Natural killer cell (primary cell): ENCODE results near the gene ADCY5. TPM values are rescaled to one million over a fixed set of nuclear protein-coding genes. Genes with fewer than 3 reads are reported as not detected.

Source experiments
- ATAC-seq, 3 donors: fragments of 150-1000 bp in 2 of 3; fragments of 200-7000 bp in 1 of 3; cut with Tn5 transposase; 1 replicate in 1 of 3; 2 replicates in 2 of 3; pipeline ENCODE4 v1.10.0; 2021; ENCODE audit warnings: mild to moderate bottlenecking in 2 of 3, moderate library complexity in 2 of 3
- DNase-seq, 2 donors: peaks; one replicate each; pipeline versions ENCODE4 v3.0.0 to v3.0.0-alpha.2; 2013 to 2021; ENCODE audit warnings: mixed read lengths in 1 of 2
- H3K27ac ChIP-seq: one replicate; pipeline ENCODE4 v1.5.1; 2013; ENCODE audit warnings: mild to moderate bottlenecking, low read length
- H3K27me3 ChIP-seq: one replicate; pipeline ENCODE4 v1.6.1; 2013; ENCODE audit warnings: low read length; ENCODE audit not compliant: control insufficient read depth, insufficient read depth
- H3K36me3 ChIP-seq: one replicate; pipeline ENCODE4 v1.6.1; 2013; ENCODE audit warnings: low read length; ENCODE audit not compliant: control insufficient read depth, insufficient read depth
- H3K4me1 ChIP-seq: one replicate; pipeline ENCODE4 v1.6.1; 2013; ENCODE audit warnings: low read length; ENCODE audit not compliant: control insufficient read depth, insufficient read depth
- H3K4me3 ChIP-seq: one replicate; pipeline ENCODE4 v1.5.1; 2013; ENCODE audit warnings: low read length
- H3K9me3 ChIP-seq: one replicate; pipeline ENCODE4 v1.6.1; 2013; ENCODE audit warnings: low read length; ENCODE audit not compliant: control insufficient read depth, insufficient read depth
- H3K27ac Mint-ChIP-seq, 2 donors: one replicate each; pipeline ENCODE4 v1.8.0; 2022; ENCODE audit warnings: mild to moderate bottlenecking in 2 of 2, mixed read lengths in 2 of 2, moderate library complexity in 1 of 2
- H3K27me3 Mint-ChIP-seq, 2 donors: one replicate each; pipeline ENCODE4 v1.8.0; 2022; ENCODE audit warnings: low read depth in 2 of 2, mixed read lengths in 2 of 2
- H3K36me3 Mint-ChIP-seq: one replicate; pipeline ENCODE4 v1.8.0; 2022; ENCODE audit warnings: mixed read lengths
- H3K4me1 Mint-ChIP-seq, 2 donors: one replicate each; pipeline ENCODE4 v1.8.0; 2022; ENCODE audit warnings: mixed read lengths in 2 of 2
- H3K4me3 Mint-ChIP-seq: one replicate; pipeline ENCODE4 v1.8.0; 2022; ENCODE audit warnings: mild to moderate bottlenecking, moderate library complexity, mixed read lengths
- H3K9me3 Mint-ChIP-seq, 2 donors: one replicate each; pipeline ENCODE4 v1.8.0; 2022; ENCODE audit warnings: mixed read lengths in 2 of 2
- CTCF ChIP-seq: fragments of 200-600 bp; IDR thresholded peaks from one replicate; pipeline ENCODE4 v1.8.0; 2022; ENCODE audit warnings: antibody characterized with exemption
- WGBS: methylation state at CpG from one replicate; pipeline ENCODE4 v1.1.7; 2013; ENCODE audit warnings: missing lambda C conversion rate; ENCODE audit not compliant: insufficient coverage; 5-methylcytosine and 5-hydroxymethylcytosine counted together
- intact Hi-C: fragments of 100-400 bp; cut with micrococcal nuclease; formaldehyde crosslinking; loops from one replicate; pipeline ENCODE4 v1.14.2; 2022
- total RNA-seq, 4 donors: library from RNA; stranded (reverse); fragments of 120-200 nt in 1 of 4; gene quantifications; one replicate each; pipeline versions ENCODE4 v1.2.3 to v1.2.4, GENCODE V29; 2013 to 2022

Gene ADCY5
- total RNA-seq, 3 donors from 2014 or later (not counting 1 experiment from before 2014, with no cell fraction given): not detected

DNA sequence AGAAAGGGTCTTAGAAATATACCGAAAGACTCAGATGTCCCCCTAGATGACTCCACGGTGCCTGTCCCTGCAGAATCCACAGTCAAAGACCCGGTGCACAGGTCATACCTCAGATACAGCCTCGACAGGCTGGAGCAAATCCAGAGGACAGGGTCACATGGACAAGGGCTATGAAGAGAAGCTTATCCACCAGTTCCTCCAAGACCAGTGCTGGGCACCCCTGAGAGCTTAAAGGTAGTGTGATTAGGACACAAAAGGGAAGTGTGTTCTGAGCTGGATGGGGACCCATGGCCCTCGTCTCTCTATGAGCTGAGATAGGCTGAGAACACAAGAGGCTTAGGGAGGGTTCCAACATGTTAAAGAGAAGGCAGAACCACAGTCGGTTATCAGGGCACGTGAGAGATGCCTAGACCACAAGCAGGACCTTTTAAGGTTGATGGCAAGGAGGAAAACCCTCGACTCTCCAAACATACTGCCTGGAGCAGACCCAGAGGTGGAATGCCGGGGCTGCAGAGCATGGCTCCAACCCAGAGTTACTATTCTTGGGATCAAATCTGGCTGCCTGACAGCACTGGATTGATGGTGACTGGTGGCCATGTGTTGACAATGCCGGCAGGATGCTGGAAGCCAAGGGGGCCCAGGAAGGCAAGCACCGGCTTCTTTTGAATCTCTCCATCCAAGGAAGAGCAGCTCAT lies 46.9 kb downstream of the ADCY5 start:
- no peak overlapping the region for H3K4me3 ChIP-seq
- Mint-ChIP-seq H3K36me3 (no peaks in the 10 kb centered on the region), H3K9me3 (no peaks in the 10 kb centered on the region), H3K27me3 (peaks cover 0 to 4% of the 10 kb centered on the region in 2 donors), H3K4me3 (no peak overlapping the region), H3K27ac (no peak overlapping the region), H3K4me1 (no peaks in the 10 kb centered on the region)
- intact Hi-C loops: no loop called here
- ATAC-seq (no peak), DNase-seq (no peak)
- 87% methylated on average over 11 of the region's 11 CpGs for WGBS
- no peaks in the 10 kb centered on the region for H3K4me1 ChIP-seq
- H3K36me3 ChIP-seq: no peaks in the 10 kb centered on the region
- no peaks in the 10 kb centered on the region for H3K27me3 ChIP-seq
- no peak overlapping the region for H3K27ac ChIP-seq
- no peak for TF ChIP-seq CTCF
- H3K9me3 ChIP-seq: no peaks in the 10 kb centered on the region

GRCh38 chr3:123400169-123400568 lies 48.7 kb downstream of the ADCY5 start:
- Histone ChIP-seq H3K36me3 (no peaks in the 10 kb centered on the region), H3K9me3 (no peaks in the 10 kb centered on the region), H3K4me3 (no peak overlapping the region), H3K27ac (no peak overlapping the region), H3K27me3 (no peaks in the 10 kb centered on the region), H3K4me1 (no peaks in the 10 kb centered on the region)
- no peak for DNase-seq
- Mint-ChIP-seq H3K4me1 (no peaks in the 10 kb centered on the region), H3K27me3 (peaks cover 0 to 12% of the 10 kb centered on the region in 2 donors), H3K9me3 (no peaks in the 10 kb centered on the region), H3K27ac (no peak overlapping the region), H3K4me3 (no peak overlapping the region), H3K36me3 (no peaks in the 10 kb centered on the region)
- intact Hi-C loops: no loop called here
- 93% methylated on average over 3 of the region's 3 CpGs for WGBS
- no peak for TF ChIP-seq CTCF
- ATAC-seq: no peak

DNA sequence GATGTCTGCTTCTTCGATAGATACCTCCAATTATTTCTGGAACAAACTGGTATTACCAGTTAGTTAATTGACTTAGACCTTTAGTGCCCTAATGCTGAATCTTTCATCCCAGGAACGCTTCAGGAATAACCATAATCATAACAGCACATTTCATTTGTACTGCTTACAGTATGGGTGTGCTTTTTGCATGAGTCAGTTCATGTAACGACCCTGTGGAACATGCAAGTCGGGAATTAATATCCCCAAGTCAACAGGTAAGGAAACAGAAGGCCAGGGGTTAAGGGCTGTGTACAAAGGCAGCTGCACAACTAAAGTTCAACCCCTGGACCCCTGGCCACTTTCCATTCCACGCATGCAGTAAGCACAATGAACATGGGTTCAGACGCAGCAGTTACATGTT lies 49.2 kb downstream of the ADCY5 start:
- H3K4me3 ChIP-seq: no peak overlapping the region
- no peaks in the 10 kb centered on the region for H3K4me1 ChIP-seq
- H3K36me3 Mint-ChIP-seq: no peaks in the 10 kb centered on the region
- intact Hi-C loops: no loop called here
- H3K27me3 Mint-ChIP-seq: peaks cover 0 to 13% of the 10 kb centered on the region in 2 donors
- DNase-seq (no peak), ATAC-seq (no peak)
- no peaks in the 10 kb centered on the region for H3K4me1 Mint-ChIP-seq
- no peak overlapping the region for H3K27ac Mint-ChIP-seq
- no peak overlapping the region for H3K27ac ChIP-seq
- no peaks in the 10 kb centered on the region for H3K9me3 Mint-ChIP-seq
- TF ChIP-seq CTCF: no peak
- H3K36me3 ChIP-seq: no peaks in the 10 kb centered on the region
- H3K27me3 ChIP-seq: no peaks in the 10 kb centered on the region
- H3K4me3 Mint-ChIP-seq: no peak overlapping the region
- WGBS: 89% methylated on average over 6 of the region's 6 CpGs
- H3K9me3 ChIP-seq: no peaks in the 10 kb centered on the region
